Body of pancreas (tissue), 4 donors: ENCODE results near the gene FXYD3.

Source experiments
- CTCF ChIP-seq, 7 experiments: fragments of 450-650 bp in 4 of 7; fragments of 200-600 bp in 3 of 7; sonication (generic) in 3 of 7; IDR thresholded peaks; one replicate each; pipeline ENCODE4 v1.5.1; 2016 to 2019; ENCODE audit warnings: antibody characterized with exemption in 7 of 7
- POLR2A ChIP-seq, 3 donors: fragments of 450-650 bp; IDR thresholded peaks; one replicate each; pipeline ENCODE4 v1.6.1; 2016; ENCODE audit warnings: antibody characterized with exemption in 3 of 3, mild to moderate bottlenecking in 2 of 3

GRCh38 chr19:35107545-35107944, 8.1 kb upstream of the FXYD3 start:
- no peak for TF ChIP-seq CTCF (IDR thresholded peaks at IDR 0.05)
- no peak for TF ChIP-seq POLR2A (IDR thresholded peaks at IDR 0.05)
